Central memory CD8-positive, alpha-beta T cell (primary cell): ENCODE measurements around the gene SFMBT1.
"Not testable (repeated sequence)": the region's sequence is repeated elsewhere in the genome, so short reads cannot be mapped to it uniquely, and the experiment has no call there.

Experiments
- ATAC-seq: fragments of 150-1000 bp; cut with Tn5 transposase; replicated peaks from 2 replicates; pipeline ENCODE4 v1.10.0; 2022; ENCODE audit warnings: mild to moderate bottlenecking, moderate FRiP score, moderate number of reproducible peaks; ENCODE audit not compliant: poor library complexity, severe bottlenecking; ENCODE audit errors: extremely low read depth
- DNase-seq, 2 donors: peaks; one replicate each; pipeline ENCODE4 v3.0.0; 2021; ENCODE audit warnings: low spot score in 2 of 2
- H3K27ac Mint-ChIP-seq: one replicate; pipeline ENCODE4 v1.8.0; 2022; ENCODE audit warnings: low read depth, mild to moderate bottlenecking, moderate library complexity, mixed read lengths
- H3K27me3 Mint-ChIP-seq: one replicate; pipeline ENCODE4 v1.8.0; 2022; ENCODE audit warnings: mixed read lengths
- H3K36me3 Mint-ChIP-seq: one replicate; pipeline ENCODE4 v1.8.0; 2022; ENCODE audit warnings: mild to moderate bottlenecking, moderate library complexity, mixed read lengths; ENCODE audit not compliant: insufficient read depth
- H3K4me1 Mint-ChIP-seq: one replicate; pipeline ENCODE4 v1.8.0; 2022; ENCODE audit warnings: mixed read lengths
- H3K4me3 Mint-ChIP-seq: one replicate; pipeline ENCODE4 v1.8.0; 2022; ENCODE audit warnings: mild to moderate bottlenecking, moderate library complexity, mixed read lengths
- H3K9me3 Mint-ChIP-seq: one replicate; pipeline ENCODE4 v1.8.0; 2022; ENCODE audit warnings: mixed read lengths

Gene SFMBT1

GRCh38 chr3:53043738-53044137 is 2.1 kb downstream of the SFMBT1 start:
- peaks cover 13% of the 10 kb centered on the region for H3K36me3 Mint-ChIP-seq
- DNase-seq (no peak), ATAC-seq (no peak)
- peak overlapping the region; percentile 86 for H3K27ac Mint-ChIP-seq
- peaks cover 24% of the 10 kb centered on the region for H3K4me1 Mint-ChIP-seq
- no peaks in the 10 kb centered on the region for H3K9me3 Mint-ChIP-seq
- peak overlapping the region; percentile 90 for H3K4me3 Mint-ChIP-seq
- H3K27me3 Mint-ChIP-seq: no peaks in the 10 kb centered on the region

- Mint-ChIP-seq H3K36me3 (peaks cover 13% of the 10 kb centered on the region), H3K4me1 (peaks cover 30% of the 10 kb centered on the region), H3K9me3 (no peaks in the 10 kb centered on the region), H3K27me3 (no peaks in the 10 kb centered on the region), H3K4me3 (no peak overlapping the region), H3K27ac (no peak overlapping the region)
- ATAC-seq (no peak), DNase-seq (no peak)
Observed at GRCh38 chr3:53042651-53043050, 3.2 kb downstream of the SFMBT1 start.

GRCh38 chr3:53040351-53040820 is 5.5 kb downstream of the SFMBT1 start:
- no peak for DNase-seq
- H3K4me3 Mint-ChIP-seq: no peak overlapping the region

GRCh38 chr3:53039376-53039752 is 6.5 kb downstream of the SFMBT1 start:
- Mint-ChIP-seq H3K27me3 (no peaks in the 10 kb centered on the region), H3K27ac (no peak overlapping the region), H3K4me3 (no peak overlapping the region), H3K9me3 (no peaks in the 10 kb centered on the region), H3K36me3 (peaks cover 3% of the 10 kb centered on the region), H3K4me1 (peaks cover 32% of the 10 kb centered on the region)
- no peak for DNase-seq
- no peak for ATAC-seq

More at GRCh38 chr3:53040351-53040820, 5.5 kb downstream of the SFMBT1 start:
- H3K36me3 Mint-ChIP-seq: peaks cover 7% of the 10 kb centered on the region
- H3K4me1 Mint-ChIP-seq: peaks cover 37% of the 10 kb centered on the region
- H3K27ac Mint-ChIP-seq: no peak overlapping the region
- H3K9me3 Mint-ChIP-seq: no peaks in the 10 kb centered on the region
- H3K27me3 Mint-ChIP-seq: no peaks in the 10 kb centered on the region
- ATAC-seq: no peak

GRCh38 chr3:53038679-53039375 is 7.0 kb downstream of the SFMBT1 start:
- no peak for DNase-seq
- Mint-ChIP-seq H3K36me3 (peaks cover 1% of the 10 kb centered on the region), H3K4me3 (no peak overlapping the region), H3K9me3 (no peaks in the 10 kb centered on the region), H3K27me3 (no peaks in the 10 kb centered on the region), H3K4me1 (peaks cover 28% of the 10 kb centered on the region), H3K27ac (no peak overlapping the region)
- ATAC-seq: no peak

- H3K27ac Mint-ChIP-seq: peak overlapping the region; percentile 70
- H3K27me3 Mint-ChIP-seq: no peaks in the 10 kb centered on the region
- no peak overlapping the region for H3K4me3 Mint-ChIP-seq
- no peak for DNase-seq
- no peaks in the 10 kb centered on the region for H3K9me3 Mint-ChIP-seq
- peaks cover 31% of the 10 kb centered on the region for H3K4me1 Mint-ChIP-seq
- no peak for ATAC-seq
- peaks cover 1% of the 10 kb centered on the region for H3K36me3 Mint-ChIP-seq
Observed at GRCh38 chr3:53035825-53036619, 9.9 kb downstream of the SFMBT1 start.

- H3K36me3 Mint-ChIP-seq, DNase-seq, ATAC-seq, H3K9me3 Mint-ChIP-seq, H3K4me3 Mint-ChIP-seq, H3K27ac Mint-ChIP-seq, H3K27me3 Mint-ChIP-seq: not testable (repeated sequence)
- peaks cover 34% of the 10 kb centered on the region for H3K4me1 Mint-ChIP-seq
Observed at GRCh38 chr3:53035018-53035417, 10.9 kb downstream of the SFMBT1 start.

- H3K27ac Mint-ChIP-seq, DNase-seq, ATAC-seq, H3K4me3 Mint-ChIP-seq, H3K36me3 Mint-ChIP-seq, H3K27me3 Mint-ChIP-seq, H3K9me3 Mint-ChIP-seq: not testable (repeated sequence)
- peaks cover 34% of the 10 kb centered on the region for H3K4me1 Mint-ChIP-seq
Observed at GRCh38 chr3:53034411-53034810, 11.5 kb downstream of the SFMBT1 start.

- Mint-ChIP-seq H3K4me1 (peaks cover 23% of the 10 kb centered on the region), H3K9me3 (no peaks in the 10 kb centered on the region), H3K27me3 (no peaks in the 10 kb centered on the region), H3K36me3 (peaks cover 4% of the 10 kb centered on the region), H3K4me3 (no peak overlapping the region), H3K27ac (no peak overlapping the region)
- DNase-seq (no peak), ATAC-seq (no peak)
Observed at GRCh38 chr3:53032609-53033008, 13.3 kb downstream of the SFMBT1 start.

GRCh38 chr3:53030619-53031449 is 15.0 kb downstream of the SFMBT1 start:
- no peaks in the 10 kb centered on the region for H3K9me3 Mint-ChIP-seq
- no peaks in the 10 kb centered on the region for H3K27me3 Mint-ChIP-seq
- ATAC-seq (peak; percentile 72), DNase-seq (no peak)
- H3K4me1 Mint-ChIP-seq: peaks cover 14% of the 10 kb centered on the region
- peaks cover 4% of the 10 kb centered on the region for H3K36me3 Mint-ChIP-seq
- no peak overlapping the region for H3K27ac Mint-ChIP-seq
- H3K4me3 Mint-ChIP-seq: peak overlapping the region; percentile 24

GRCh38 chr3:53028641-53029040 is 17.2 kb downstream of the SFMBT1 start:
- Mint-ChIP-seq H3K4me3 (no peak overlapping the region), H3K27ac (no peak overlapping the region), H3K36me3 (peaks cover 2% of the 10 kb centered on the region), H3K4me1 (peaks cover 19% of the 10 kb centered on the region), H3K9me3 (no peaks in the 10 kb centered on the region), H3K27me3 (no peaks in the 10 kb centered on the region)
- no peak for ATAC-seq
- DNase-seq: no peak

GRCh38 chr3:53027254-53027844 is 18.5 kb downstream of the SFMBT1 start:
- Mint-ChIP-seq H3K27me3 (no peaks in the 10 kb centered on the region), H3K4me3 (no peak overlapping the region), H3K36me3 (peaks cover 2% of the 10 kb centered on the region), H3K4me1 (peaks cover 32% of the 10 kb centered on the region), H3K9me3 (no peaks in the 10 kb centered on the region), H3K27ac (no peak overlapping the region)
- DNase-seq (no peak), ATAC-seq (no peak)
